Measurements from ENCODE around the gene VIPR2.

DNA sequence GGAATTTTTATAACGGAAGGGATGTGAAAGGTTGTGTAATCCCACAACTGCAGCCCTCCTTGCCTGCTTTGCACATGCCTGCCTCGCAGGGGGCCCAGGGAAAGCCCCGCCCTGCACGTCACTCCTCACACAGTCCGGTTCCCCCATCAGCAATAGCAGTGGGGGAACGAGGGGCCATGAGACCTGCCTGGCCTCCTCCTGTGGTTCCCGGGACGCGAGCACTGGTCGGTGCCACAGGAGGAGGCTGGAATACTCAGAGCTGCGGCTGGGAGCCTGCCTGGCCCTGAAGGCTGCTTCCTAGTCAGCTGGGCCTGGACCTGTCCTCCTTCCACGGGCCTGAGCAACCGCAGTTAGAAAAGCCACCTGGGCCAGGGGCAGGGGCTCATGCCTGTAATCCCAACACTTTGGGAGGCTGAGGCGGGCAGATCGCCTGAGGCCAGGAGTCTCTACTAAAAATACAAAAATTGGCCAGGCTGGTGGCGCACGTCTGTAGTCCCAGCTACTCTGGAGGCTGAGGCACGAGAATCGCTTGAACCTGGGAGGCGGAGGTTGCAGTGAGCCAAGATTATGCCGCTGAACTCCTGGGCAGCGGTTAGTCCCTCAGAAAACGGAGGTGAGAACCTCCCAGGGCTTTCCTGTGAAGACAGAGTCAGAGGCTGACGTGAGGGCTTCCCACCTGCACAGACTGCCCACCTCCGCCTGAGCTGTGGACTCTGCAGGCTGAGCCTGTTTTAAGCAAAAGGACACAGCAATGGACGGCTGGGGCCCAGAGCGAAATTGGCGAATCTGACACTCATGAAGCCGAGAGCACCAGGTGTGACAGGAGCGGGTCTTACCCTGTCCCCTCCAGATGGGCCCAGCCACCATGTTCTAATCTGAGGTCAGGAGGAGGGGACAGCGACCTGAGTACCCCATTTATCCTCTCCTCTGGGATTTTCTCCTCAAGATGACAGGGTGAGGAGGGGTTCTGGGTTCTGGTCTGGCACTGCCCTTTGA lies 52.9 kb downstream of the VIPR2 start:
- TF ChIP-seq CTCF (IDR thresholded peaks at IDR 0.05; ENCODE audit: low read length) = no peak
- no peak for TF ChIP-seq EZH2 (optimal IDR thresholded peaks at IDR 0.05; ENCODE audit: low read depth, low read length)
- TF ChIP-seq EZH2phosphoT487 (IDR thresholded peaks at IDR 0.05; ENCODE audit: low read length) = no peak

All from MM.1S (cell line).